ENCODE results near the gene CCSER1.

The CCSER1 gene

GRCh38 chr4:91116861-91117260 is 989.7 kb downstream of the CCSER1 start:
- H2BK12ac ChIP-seq (ENCODE audit: low read length) = no peak overlapping the region
- H3K9me3 ChIP-seq (replicated peaks in 1 of 2; ENCODE audit: control insufficient read depth in 2 of 2, insufficient read depth in 1 of 2, low read depth in 1 of 2, low read length in 2 of 2) = no peaks in the 10 kb centered on the region
- H3K4me1 ChIP-seq (ENCODE audit: control insufficient read depth in 2 of 2, insufficient read depth in 1 of 2, low read depth in 1 of 2, low read length in 2 of 2) = no peaks in the 10 kb centered on the region
- no peak overlapping the region for H2AK5ac ChIP-seq (ENCODE audit: low read depth, low read length)
- no peak overlapping the region for H3K23ac ChIP-seq (ENCODE audit: low read depth, low read length, poor library complexity)
- H3K27ac ChIP-seq (replicated peaks; ENCODE audit: low read length) = no peak overlapping the region
- no peak overlapping the region for H4K91ac ChIP-seq (ENCODE audit: low read depth, low read length, poor library complexity)
- no peak overlapping the region for H3K14ac ChIP-seq (ENCODE audit: low read length)
- no peaks in the 10 kb centered on the region for H3K27me3 ChIP-seq (ENCODE audit: control insufficient read depth in 3 of 3, insufficient read depth in 3 of 3, low read depth in 1 of 3, low read length in 3 of 3)
- H2BK15ac ChIP-seq (ENCODE audit: low read length) = no peak overlapping the region
- no peak overlapping the region for H2BK5ac ChIP-seq (ENCODE audit: low read length)
- no peak overlapping the region for H3K18ac ChIP-seq (ENCODE audit: low read length)
- H4K8ac ChIP-seq (ENCODE audit: low read depth, low read length) = no peak overlapping the region
- no peaks in the 10 kb centered on the region for H3K36me3 ChIP-seq (replicated peaks in 1 of 2; ENCODE audit: control insufficient read depth in 2 of 2, insufficient read depth in 2 of 2, low read length in 2 of 2)
- H3K4ac ChIP-seq (ENCODE audit: low read length) = no peak overlapping the region
- H3K4me2 ChIP-seq (ENCODE audit: insufficient read depth, low read length, poor library complexity, severe bottlenecking) = no peak overlapping the region
- H2BK120ac ChIP-seq (ENCODE audit: low read depth, low read length) = no peak overlapping the region
- H3K4me3 ChIP-seq (ENCODE audit: low read length in 2 of 2) = no peak overlapping the region
- DNase-seq (ENCODE audit: low spot score) = no peak
- H2AFZ ChIP-seq (ENCODE audit: low read length) = no peak overlapping the region
- H3K79me1 ChIP-seq (ENCODE audit: low read depth, low read length) = no peaks in the 10 kb centered on the region
- no peak overlapping the region for H3K9ac ChIP-seq (ENCODE audit: low read depth, low read length, poor library complexity)

DNA sequence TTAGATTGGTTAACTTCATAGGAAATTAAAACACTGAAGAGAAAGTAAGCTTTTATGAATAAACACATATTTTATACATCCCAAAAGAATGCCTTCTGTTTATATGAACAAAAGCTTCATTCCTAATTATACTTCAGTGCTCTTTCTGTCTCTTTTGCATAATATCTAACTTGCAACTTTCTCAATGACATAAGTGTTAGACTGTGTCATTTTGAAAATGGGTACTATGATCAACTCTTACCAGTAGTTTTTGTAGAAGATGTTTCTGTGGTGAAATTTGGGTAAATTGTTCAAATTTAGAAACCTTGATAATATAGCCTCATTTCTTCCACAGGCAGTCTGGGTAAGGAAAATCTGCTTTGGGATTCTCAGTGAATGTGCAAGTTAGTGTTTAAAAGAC is 991.4 kb downstream of the CCSER1 start:
- Histone ChIP-seq H4K91ac (ENCODE audit: low read depth, low read length, poor library complexity) (no peak overlapping the region), H3K18ac (ENCODE audit: low read length) (no peak overlapping the region), H2BK120ac (ENCODE audit: low read depth, low read length) (no peak overlapping the region), H3K9me3 (replicated peaks in 1 of 2; ENCODE audit: control insufficient read depth in 2 of 2, insufficient read depth in 1 of 2, low read depth in 1 of 2, low read length in 2 of 2) (no peaks in the 10 kb centered on the region), H2BK15ac (ENCODE audit: low read length) (no peak overlapping the region), H3K27me3 (ENCODE audit: control insufficient read depth in 3 of 3, insufficient read depth in 3 of 3, low read depth in 1 of 3, low read length in 3 of 3) (no peaks in the 10 kb centered on the region), H3K36me3 (replicated peaks in 1 of 2; ENCODE audit: control insufficient read depth in 2 of 2, insufficient read depth in 2 of 2, low read length in 2 of 2) (no peaks in the 10 kb centered on the region), H3K4me1 (ENCODE audit: control insufficient read depth in 2 of 2, insufficient read depth in 1 of 2, low read depth in 1 of 2, low read length in 2 of 2) (no peaks in the 10 kb centered on the region), H3K4me2 (ENCODE audit: insufficient read depth, low read length, poor library complexity, severe bottlenecking) (no peak overlapping the region), H4K8ac (ENCODE audit: low read depth, low read length) (no peak overlapping the region), H3K14ac (ENCODE audit: low read length) (no peak overlapping the region), H3K23ac (ENCODE audit: low read depth, low read length, poor library complexity) (no peak overlapping the region), H3K27ac (replicated peaks; ENCODE audit: low read length) (no peak overlapping the region), H3K9ac (ENCODE audit: low read depth, low read length, poor library complexity) (no peak overlapping the region), H3K4ac (ENCODE audit: low read length) (no peak overlapping the region), H2AFZ (ENCODE audit: low read length) (no peak overlapping the region), H2BK5ac (ENCODE audit: low read length) (no peak overlapping the region), H3K4me3 (ENCODE audit: low read length in 2 of 2) (no peak overlapping the region), H3K79me1 (ENCODE audit: low read depth, low read length) (no peaks in the 10 kb centered on the region), H2AK5ac (ENCODE audit: low read depth, low read length) (no peak overlapping the region), H2BK12ac (ENCODE audit: low read length) (no peak overlapping the region)
- no peak for DNase-seq (ENCODE audit: low spot score)

DNA sequence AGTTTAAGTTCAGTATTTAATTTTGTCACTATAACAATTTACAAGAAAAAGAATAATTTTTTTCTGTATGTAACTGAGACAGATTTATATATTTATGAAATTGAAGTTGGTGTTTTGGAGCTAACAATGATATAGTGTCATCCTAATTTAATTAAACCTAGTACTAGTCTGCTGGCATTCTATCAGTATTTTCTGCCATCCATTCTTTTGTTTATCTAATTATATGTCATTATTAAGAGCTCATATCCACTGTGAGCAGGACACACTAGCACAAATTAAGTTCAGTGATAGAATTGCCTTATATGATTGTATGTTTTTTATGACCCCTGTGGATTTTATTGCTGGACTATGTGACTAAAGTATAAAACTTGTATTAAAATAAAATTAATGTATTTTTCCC is 996.5 kb downstream of the CCSER1 start:
- H3K9me3 ChIP-seq (replicated peaks in 1 of 2; ENCODE audit: control insufficient read depth in 2 of 2, insufficient read depth in 1 of 2, low read depth in 1 of 2, low read length in 2 of 2) = no peaks in the 10 kb centered on the region
- no peak overlapping the region for H2BK15ac ChIP-seq (ENCODE audit: low read length)
- no peak overlapping the region for H3K4ac ChIP-seq (ENCODE audit: low read length)
- H4K8ac ChIP-seq (ENCODE audit: low read depth, low read length) = no peak overlapping the region
- no peak overlapping the region for H2AFZ ChIP-seq (ENCODE audit: low read length)
- H3K4me3 ChIP-seq (ENCODE audit: low read length in 2 of 2) = no peak overlapping the region
- no peak overlapping the region for H3K18ac ChIP-seq (ENCODE audit: low read length)
- H3K4me2 ChIP-seq (ENCODE audit: insufficient read depth, low read length, poor library complexity, severe bottlenecking) = no peak overlapping the region
- H2BK5ac ChIP-seq (ENCODE audit: low read length) = no peak overlapping the region
- no peaks in the 10 kb centered on the region for H3K36me3 ChIP-seq (replicated peaks in 1 of 2; ENCODE audit: control insufficient read depth in 2 of 2, insufficient read depth in 2 of 2, low read length in 2 of 2)
- no peak overlapping the region for H2BK120ac ChIP-seq (ENCODE audit: low read depth, low read length)
- no peak overlapping the region for H3K27ac ChIP-seq (replicated peaks; ENCODE audit: low read length)
- no peaks in the 10 kb centered on the region for H3K27me3 ChIP-seq (ENCODE audit: control insufficient read depth in 3 of 3, insufficient read depth in 3 of 3, low read depth in 1 of 3, low read length in 3 of 3)
- H3K4me1 ChIP-seq (ENCODE audit: control insufficient read depth in 2 of 2, insufficient read depth in 1 of 2, low read depth in 1 of 2, low read length in 2 of 2) = peaks cover 0 to 4% of the 10 kb centered on the region in 2 donors
- DNase-seq (ENCODE audit: low spot score) = no peak
- no peak overlapping the region for H2AK5ac ChIP-seq (ENCODE audit: low read depth, low read length)
- H3K9ac ChIP-seq (ENCODE audit: low read depth, low read length, poor library complexity) = no peak overlapping the region
- no peaks in the 10 kb centered on the region for H3K79me1 ChIP-seq (ENCODE audit: low read depth, low read length)
- H2BK12ac ChIP-seq (ENCODE audit: low read length) = no peak overlapping the region
- no peak overlapping the region for H3K14ac ChIP-seq (ENCODE audit: low read length)
- no peak overlapping the region for H3K23ac ChIP-seq (ENCODE audit: low read depth, low read length, poor library complexity)
- no peak overlapping the region for H4K91ac ChIP-seq (ENCODE audit: low read depth, low read length, poor library complexity)

DNA sequence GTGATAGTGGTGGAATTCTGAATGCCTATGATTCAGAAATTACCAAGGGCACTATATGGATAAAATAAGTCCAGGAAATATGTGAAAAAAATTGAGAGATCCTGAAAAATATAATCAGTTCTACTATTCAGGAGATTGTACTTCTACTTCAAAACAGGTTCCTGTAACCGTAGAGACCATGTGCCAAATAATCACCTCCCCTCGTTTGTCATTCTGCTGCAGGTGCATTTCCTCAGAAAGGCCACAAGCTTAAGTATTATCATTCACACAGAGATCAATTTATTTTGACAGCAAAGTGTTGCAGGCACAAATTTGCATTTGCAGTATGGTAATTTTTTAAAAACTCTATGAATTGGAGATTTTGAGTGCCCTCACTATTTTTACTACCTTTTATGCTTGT is 1000.0 kb downstream of the CCSER1 start:
- no CpG with 5 or more reads among the region's 2 CpGs for WGBS, 2 donors (ENCODE audit: extremely low coverage in 2 of 2, insufficient read length in 2 of 2, insufficient replicate concordance in 1 of 2)
- no peak overlapping the region for H3K4me3 ChIP-seq (ENCODE audit: low read length in 2 of 2)
- no peak overlapping the region for H3K14ac ChIP-seq (ENCODE audit: low read length)
- H3K9me3 ChIP-seq (replicated peaks in 1 of 2; ENCODE audit: control insufficient read depth in 2 of 2, insufficient read depth in 1 of 2, low read depth in 1 of 2, low read length in 2 of 2) = no peaks in the 10 kb centered on the region
- H3K4me1 ChIP-seq (ENCODE audit: control insufficient read depth in 2 of 2, insufficient read depth in 1 of 2, low read depth in 1 of 2, low read length in 2 of 2) = peaks cover 0 to 4% of the 10 kb centered on the region in 2 donors
- DNase-seq (ENCODE audit: low spot score) = no peak
- no peak overlapping the region for H2BK120ac ChIP-seq (ENCODE audit: low read depth, low read length)
- H3K23ac ChIP-seq (ENCODE audit: low read depth, low read length, poor library complexity) = no peak overlapping the region
- H3K18ac ChIP-seq (ENCODE audit: low read length) = no peak overlapping the region
- no peak overlapping the region for H3K4ac ChIP-seq (ENCODE audit: low read length)
- H3K27ac ChIP-seq (replicated peaks; ENCODE audit: low read length) = no peak overlapping the region
- H3K9ac ChIP-seq (ENCODE audit: low read depth, low read length, poor library complexity) = no peak overlapping the region
- H2BK5ac ChIP-seq (ENCODE audit: low read length) = no peak overlapping the region
- no peak overlapping the region for H2BK12ac ChIP-seq (ENCODE audit: low read length)
- no peak overlapping the region for H2AK5ac ChIP-seq (ENCODE audit: low read depth, low read length)
- no peaks in the 10 kb centered on the region for H3K79me1 ChIP-seq (ENCODE audit: low read depth, low read length)
- no peak overlapping the region for H2AFZ ChIP-seq (ENCODE audit: low read length)
- no peaks in the 10 kb centered on the region for H3K27me3 ChIP-seq (ENCODE audit: control insufficient read depth in 3 of 3, insufficient read depth in 3 of 3, low read depth in 1 of 3, low read length in 3 of 3)
- H4K8ac ChIP-seq (ENCODE audit: low read depth, low read length) = no peak overlapping the region
- no peak overlapping the region for H4K91ac ChIP-seq (ENCODE audit: low read depth, low read length, poor library complexity)
- no peak overlapping the region for H3K4me2 ChIP-seq (ENCODE audit: insufficient read depth, low read length, poor library complexity, severe bottlenecking)
- no peaks in the 10 kb centered on the region for H3K36me3 ChIP-seq (replicated peaks in 1 of 2; ENCODE audit: control insufficient read depth in 2 of 2, insufficient read depth in 2 of 2, low read length in 2 of 2)
- H2BK15ac ChIP-seq (ENCODE audit: low read length) = no peak overlapping the region
